Posterior vena cava (tissue), 2 donors: Measurements from ENCODE around the gene CCDC93. TPM values are rescaled to one million over a fixed set of nuclear protein-coding genes. Genes with fewer than 3 reads are reported as not detected.
"Not testable (repeated sequence)": the region's sequence is repeated elsewhere in the genome, so short reads cannot be mapped to it uniquely, and the experiment has no call there.

Experiments
- DNase-seq: peaks from one replicate; pipeline ENCODE4 v3.0.0-alpha.2; 2020; ENCODE audit warnings: low spot score
- intact Hi-C, 2 donors: fragments of 100-400 bp; cut with DNase I; formaldehyde crosslinking; loops; one replicate each; pipeline versions ENCODE4 v1.14.1 to v1.14.2; 2022 to 2023
- total RNA-seq, 2 donors: library from RNA; stranded (reverse); fragmentation: NEBNext Ultra II Directional; extraction: Animal tissue kit (Norgen Biotek cat#: 25700); gene quantifications; one replicate each; pipeline ENCODE4 v1.2.1, GENCODE V29; 2021
- donor health status: DM: yes; HTN: yes; CAD: no.
- donor health status: DM: yes; HTN: yes; CAD: no.

Gene CCDC93
- total RNA-seq, 2 donors from 2014 or later = 24.7 to 28.1 TPM

DNA sequence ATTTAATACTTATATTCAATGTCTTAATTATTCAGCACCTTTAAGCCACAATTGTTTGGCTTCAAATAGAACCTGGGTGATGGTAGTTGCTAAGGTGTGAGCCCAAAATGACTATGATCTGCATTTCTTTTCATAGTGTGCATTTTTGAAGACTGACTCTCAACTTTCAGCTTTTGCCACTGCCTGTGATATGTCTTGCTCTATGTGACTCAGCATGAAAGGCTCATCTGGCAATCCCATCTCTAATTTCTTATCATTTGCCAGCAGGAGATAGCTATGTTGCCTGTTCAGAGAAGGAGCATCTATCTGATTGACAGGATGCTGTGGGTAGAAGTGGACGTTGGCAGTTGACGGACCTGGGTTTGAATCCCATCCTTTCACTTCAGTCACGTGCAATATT, 34.5 kb upstream of the CCDC93 start:
- intact Hi-C loops = loop anchor here (5.0 to 10.0 kb wide), 3 partner anchors 156 to 809 kb away; no protein-coding TSS in a partner anchor

DNA sequence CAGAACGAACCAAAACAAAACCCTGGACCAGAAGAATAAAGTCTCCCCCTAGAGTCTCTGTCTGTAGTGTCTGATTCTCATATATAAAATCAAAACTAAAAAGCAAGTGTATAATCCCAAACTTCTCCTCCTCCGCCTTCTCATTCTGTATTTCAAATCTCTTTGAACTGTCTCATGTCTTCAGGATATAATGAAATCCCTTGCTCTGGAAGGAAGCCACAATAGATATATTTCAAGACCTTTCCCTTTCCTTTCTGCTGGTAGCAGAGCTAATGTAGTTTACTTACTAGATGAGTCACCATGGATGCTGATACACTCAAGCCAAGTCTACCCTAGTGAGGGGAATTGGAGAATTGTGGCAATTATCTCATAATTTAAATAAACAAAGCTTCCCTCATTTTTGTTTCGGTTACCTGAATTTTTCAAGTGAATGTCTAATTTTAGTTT, 33.5 kb upstream of the CCDC93 start:
- no peak for DNase-seq
- intact Hi-C loops = loop anchor here (5.0 to 10.0 kb wide), 3 partner anchors 157 to 810 kb away; no protein-coding TSS in a partner anchor

More for the DNA sequence above, 34.5 kb upstream of the CCDC93 start:
- no peak for DNase-seq

DNA sequence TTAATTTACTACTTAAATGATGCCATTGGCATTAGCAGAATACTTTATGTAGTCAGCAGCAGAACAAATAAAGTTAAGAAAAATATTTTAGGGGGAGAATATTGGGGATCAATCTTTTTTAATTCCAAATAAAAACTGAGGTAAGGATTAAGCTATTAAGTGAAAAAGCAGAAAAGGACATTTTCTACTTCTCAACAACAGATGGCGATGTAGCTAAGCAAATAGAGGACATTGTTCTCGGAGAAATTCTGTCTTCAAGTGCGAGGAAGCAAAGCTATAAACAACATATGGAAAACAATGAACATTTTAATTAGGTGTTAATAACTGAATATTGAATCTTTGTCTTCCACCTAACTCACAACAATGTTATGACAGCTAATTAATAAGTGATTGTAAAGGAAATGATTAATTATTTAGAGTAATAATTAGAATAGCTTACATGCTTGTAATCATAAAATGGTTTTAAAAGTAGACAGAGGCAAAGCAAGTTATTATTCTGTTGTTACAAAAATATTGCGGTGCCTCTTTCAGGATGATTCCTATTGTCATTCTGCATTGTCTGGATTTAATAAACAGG, 32.9 kb upstream of the CCDC93 start:
- intact Hi-C loops = loop anchor here (5.0 to 10.0 kb wide), 3 partner anchors 158 to 811 kb away; no protein-coding TSS in a partner anchor

GRCh38 chr2:118045286-118045685, 31.4 kb upstream of the CCDC93 start:
- intact Hi-C loops = loop anchor here (5.0 to 10.0 kb wide), 3 partner anchors 160 to 812 kb away; no protein-coding TSS in a partner anchor

More for the DNA sequence above, 32.9 kb upstream of the CCDC93 start:
- DNase-seq = no peak

GRCh38 chr2:118044854-118045253, 31.0 kb upstream of the CCDC93 start:
- DNase-seq = no peak
- intact Hi-C loops = loop anchor here (5.0 to 10.0 kb wide), 3 partner anchors 160 to 812 kb away; no protein-coding TSS in a partner anchor

More at GRCh38 chr2:118045286-118045685, 31.4 kb upstream of the CCDC93 start:
- DNase-seq = no peak

GRCh38 chr2:118044103-118044716, 30.3 kb upstream of the CCDC93 start:
- intact Hi-C loops = loop anchor here (10.0 kb wide), 2 partner anchors 161 to 811 kb away; no protein-coding TSS in a partner anchor
- no peak for DNase-seq

- intact Hi-C loops = loop anchor here (10.0 kb wide), 2 partner anchors 164 to 814 kb away; no protein-coding TSS in a partner anchor
These were observed 27.0 kb upstream of the CCDC93 start for GRCh38 chr2:118040891-118041290.

GRCh38 chr2:118032169-118033013, 18.5 kb upstream of the CCDC93 start:
- no peak for DNase-seq
- intact Hi-C loops = loop anchor here in 1 of 2 donors (5.0 kb wide), 1 partner anchor 830 kb away; no protein-coding TSS in a partner anchor

More at GRCh38 chr2:118040891-118041290, 27.0 kb upstream of the CCDC93 start:
- DNase-seq = no peak

DNA sequence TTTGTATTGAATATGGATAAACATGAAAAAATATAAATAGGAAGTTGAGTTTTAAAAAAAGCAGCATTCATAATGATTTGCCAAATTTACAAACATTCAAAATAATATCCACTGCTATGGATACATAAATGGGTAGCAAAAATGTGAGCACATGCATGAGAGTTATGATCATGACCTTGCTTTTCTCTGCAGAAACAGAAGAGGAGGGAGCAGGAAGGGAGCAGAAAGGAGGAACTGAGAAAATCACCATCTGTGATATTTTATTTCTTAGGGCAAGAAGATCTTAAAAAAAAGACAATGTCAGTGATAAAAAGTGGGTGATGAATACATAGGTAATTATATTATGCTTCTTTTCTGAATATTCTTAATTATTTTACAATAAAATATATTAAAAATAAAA, 17.7 kb upstream of the CCDC93 start:
- intact Hi-C loops = loop anchor here in 1 of 2 donors (5.0 kb wide), 1 partner anchor 831 kb away; no protein-coding TSS in a partner anchor
- no peak for DNase-seq

DNA sequence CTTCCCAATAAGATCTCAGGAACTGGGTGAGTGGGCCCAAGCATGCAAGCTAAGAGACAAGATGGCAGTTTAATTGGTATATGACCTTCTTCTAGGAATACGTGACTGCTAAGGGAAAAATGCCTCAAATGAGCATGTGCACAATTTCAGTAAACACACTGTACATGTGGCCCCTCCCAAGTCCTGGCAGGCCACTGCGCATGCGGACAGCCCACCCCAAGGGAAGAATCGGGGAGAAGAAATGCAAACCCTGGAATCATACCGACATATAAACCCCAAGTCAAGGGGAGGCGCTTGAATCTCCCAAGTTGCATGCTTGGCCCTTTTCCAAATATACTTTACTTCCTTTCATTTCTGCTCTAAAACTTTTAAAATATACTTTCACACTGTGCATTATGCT, 15.2 kb upstream of the CCDC93 start:
- intact Hi-C loops = no loop called here
- DNase-seq = no peak

GRCh38 chr2:118021356-118021755, 7.5 kb upstream of the CCDC93 start:
- DNase-seq = no peak
- intact Hi-C loops = no loop called here

DNA sequence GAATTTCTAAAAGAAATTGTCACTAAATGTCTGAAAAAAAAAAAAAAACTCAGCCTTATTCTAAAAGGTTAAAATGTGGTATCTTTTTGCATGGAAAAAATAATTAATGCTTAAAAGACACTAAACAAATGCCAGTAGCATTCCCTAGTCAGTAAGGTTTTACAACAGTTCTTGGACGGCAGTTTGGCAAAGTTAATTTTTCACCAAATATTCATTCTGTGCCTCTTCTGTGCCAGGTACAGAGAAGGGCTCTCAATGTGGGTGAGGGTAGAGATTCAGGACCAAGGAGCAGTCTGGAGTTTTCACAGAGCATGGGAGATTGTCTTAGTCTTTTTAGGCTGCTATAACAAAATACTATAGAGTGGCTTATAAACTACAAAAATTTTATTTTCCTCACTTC, 6.0 kb upstream of the CCDC93 start:
- DNase-seq = no peak
- intact Hi-C loops = no loop called here

DNA sequence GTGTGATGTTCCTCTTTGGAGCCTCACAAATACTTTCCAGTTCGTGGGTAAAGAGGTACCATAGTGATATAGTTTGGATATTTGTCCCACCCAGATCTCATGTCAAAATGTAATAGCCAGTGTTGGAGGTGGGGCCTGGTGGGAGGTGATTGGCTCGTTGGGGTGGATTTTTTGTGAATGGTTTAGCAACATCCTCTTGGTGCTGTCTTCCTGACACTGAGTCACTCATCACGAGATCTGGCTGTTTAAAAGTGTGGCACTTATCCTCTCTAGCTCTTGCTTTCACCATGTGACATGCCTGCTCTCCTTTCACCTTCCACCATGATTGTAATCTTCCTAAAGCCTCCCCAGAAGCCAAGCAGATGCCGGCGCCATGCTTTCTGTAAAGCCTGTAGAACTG, 3.0 kb upstream of the CCDC93 start:
- intact Hi-C loops = no loop called here
- DNase-seq = no peak

- DNase-seq, intact Hi-C loops: not testable (repeated sequence)
These were observed 1.9 kb upstream of the CCDC93 start for GRCh38 chr2:118015761-118016160.

GRCh38 chr2:118014492-118014824, 588 bp upstream of the CCDC93 start:
- DNase-seq = peak; percentile 79
- intact Hi-C loops = no loop called here

DNA sequence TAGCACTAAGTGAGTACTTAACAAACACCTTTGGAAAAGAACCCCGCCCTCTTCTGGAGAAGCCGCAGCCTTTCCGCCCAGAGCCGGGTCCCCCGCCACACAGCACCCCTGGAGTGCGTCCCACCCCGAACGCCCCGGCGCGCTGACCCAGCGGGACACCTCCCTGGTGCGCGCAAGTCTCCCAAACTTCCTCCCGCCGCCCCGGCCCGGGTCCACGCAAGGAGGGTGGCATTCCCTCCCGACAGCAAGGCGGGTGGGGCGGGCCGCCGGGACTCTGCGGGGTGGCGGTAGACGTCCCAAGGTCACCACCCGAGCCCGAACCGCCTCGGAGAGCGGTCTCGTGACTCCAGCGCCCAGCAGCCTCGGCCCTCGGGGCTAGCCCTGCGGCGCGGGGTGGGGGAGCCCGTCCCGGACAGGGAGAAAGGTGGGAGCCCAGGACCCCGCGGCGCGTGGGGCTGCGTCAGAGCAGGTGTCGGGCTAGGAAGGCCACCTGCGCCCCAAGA, 598 bp downstream of the CCDC93 start:
- intact Hi-C loops = no loop called here
- DNase-seq = peak; percentile 90

DNA sequence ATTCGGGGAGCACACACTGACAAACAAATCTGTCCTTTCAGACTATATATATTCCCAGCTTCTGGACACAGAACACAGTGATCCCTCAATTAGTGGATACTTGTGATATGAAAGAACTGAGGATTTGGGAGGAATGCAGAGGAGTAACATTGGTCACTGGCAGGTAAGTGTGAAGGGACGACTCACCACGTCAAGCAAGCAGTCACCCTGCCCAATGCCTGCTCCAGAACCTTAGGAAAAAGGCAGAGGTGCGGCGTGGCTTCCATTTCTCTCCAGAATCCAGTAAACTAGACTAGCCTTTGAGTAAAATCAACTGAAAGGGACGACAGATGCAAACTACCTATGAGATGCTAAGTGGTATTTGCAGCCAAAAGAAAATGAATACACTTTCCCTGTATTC, 1.1 kb downstream of the CCDC93 start:
- no peak for DNase-seq
- intact Hi-C loops = no loop called here

- intact Hi-C loops = no loop called here
- DNase-seq = no peak
These were observed 3.4 kb downstream of the CCDC93 start for GRCh38 chr2:118010473-118010872.

DNA sequence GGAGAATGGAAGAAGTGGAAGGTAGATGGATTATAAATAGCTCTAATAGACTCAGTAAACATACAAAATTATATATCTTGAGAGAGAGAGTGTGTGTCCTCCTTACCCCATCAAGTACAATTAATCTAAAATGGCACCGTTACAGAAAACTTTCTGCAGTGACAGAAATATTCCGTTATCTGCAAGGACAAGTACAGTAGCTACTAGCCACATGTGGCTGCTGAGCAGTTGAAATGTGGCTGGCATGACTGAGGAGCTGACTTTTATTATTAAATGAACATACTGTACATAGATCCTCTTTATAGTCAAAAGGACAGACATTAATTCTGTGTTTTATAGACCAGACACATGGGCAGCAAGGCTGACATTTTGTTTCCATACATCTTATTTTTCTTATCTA, 7.0 kb downstream of the CCDC93 start:
- intact Hi-C loops = no loop called here
- DNase-seq = no peak
